ENCODE data around the gene FEN1. TPM values are rescaled to one million over a fixed set of nuclear protein-coding genes. Genes with fewer than 3 reads are reported as not detected.

The FEN1 gene
- total and polyA plus RNA-seq, 2 of the 13 experiments (the other 11 are each of a cell fraction or from before 2014, with no cell fraction given): 12.4 to 102 TPM

DNA sequence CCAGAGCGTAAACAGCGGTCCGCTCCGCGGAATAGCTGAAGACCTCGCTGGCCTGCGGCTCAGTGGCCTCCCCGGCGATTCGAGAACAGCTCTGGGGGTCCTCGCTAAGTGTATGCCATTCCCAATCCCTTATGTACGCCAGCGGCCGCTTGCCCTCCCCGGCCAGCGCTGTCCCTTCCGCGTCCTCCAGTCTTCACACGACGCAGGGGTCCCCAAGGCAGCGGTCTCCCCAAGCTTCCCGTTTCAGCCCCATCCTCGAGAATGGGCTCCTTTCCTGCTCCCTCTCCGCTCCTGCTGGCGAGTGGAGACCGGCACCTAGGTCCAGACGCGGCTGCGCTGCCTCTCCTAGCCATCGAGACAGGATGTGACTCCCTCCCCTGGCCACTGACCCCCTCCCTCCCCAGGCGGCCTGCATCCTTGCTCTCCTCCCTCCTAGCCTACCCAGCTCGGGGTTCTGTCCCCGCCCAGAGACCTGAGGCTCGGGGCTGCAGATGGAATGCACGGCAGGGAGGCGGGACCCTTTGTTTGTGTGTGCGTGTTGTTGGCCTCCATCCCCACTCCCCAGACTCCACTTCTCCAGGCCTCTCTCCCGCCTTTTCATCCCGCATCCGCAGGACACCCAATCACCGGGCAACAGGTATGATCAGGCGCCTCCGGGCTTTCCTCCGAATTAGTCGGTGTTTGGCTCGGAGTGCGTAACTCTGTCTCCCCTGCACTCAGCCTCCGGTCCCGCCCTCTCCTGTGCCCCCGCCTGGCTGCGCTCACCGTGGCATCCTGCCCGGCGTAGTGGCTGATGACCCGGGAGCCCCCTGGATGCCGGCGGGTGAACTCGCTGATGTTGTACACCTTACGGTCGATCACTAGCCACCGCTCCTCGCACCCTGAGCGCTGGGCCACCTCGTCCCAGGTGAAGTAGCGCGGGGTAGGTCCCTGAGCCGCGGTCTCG, 23.4 kb downstream of the FEN1 start (continued):
- TF ChIP-seq ZNF709 (CRISPR knock-in tag; IDR thresholded peaks at IDR 0.05) (no peak), EED (CRISPR knock-in tag; IDR thresholded peaks at IDR 0.05) (no peak), KLF11 (CRISPR knock-in tag; IDR thresholded peaks at IDR 0.05) (no peak), MBD4 (IDR thresholded peaks at IDR 0.05; ENCODE audit: borderline replicate concordance, low read length) (no peak), PAWR (CRISPR knock-in tag; IDR thresholded peaks at IDR 0.05; ENCODE audit: borderline replicate concordance) (no peak; the same call in 1 of the 2 replicates), ZNF746 (CRISPR knock-in tag; IDR thresholded peaks at IDR 0.05) (no peak; the same call in 1 of the 2 replicates), DNMT3B (CRISPR knock-in tag; conservative IDR thresholded peaks at IDR 0.05) (no peak), NFIB (CRISPR knock-in tag; IDR thresholded peaks at IDR 0.05; ENCODE audit: borderline replicate concordance) (no peak), ZBTB21 (CRISPR knock-in tag; IDR thresholded peaks at IDR 0.05) (no peak), ZNF616 (CRISPR knock-in tag; IDR thresholded peaks at IDR 0.05; ENCODE audit: low read depth) (no peak; the same call in 1 of the 2 replicates), PITX1 (CRISPR knock-in tag; IDR thresholded peaks at IDR 0.05) (no peak), IKZF1 (IDR thresholded peaks at IDR 0.05) (no peak), BRD4 (CRISPR knock-in tag; IDR thresholded peaks at IDR 0.05) (peak; percentile 49; the same call in 1 of the 2 replicates)
- TF ChIP-seq, protein P1, sequence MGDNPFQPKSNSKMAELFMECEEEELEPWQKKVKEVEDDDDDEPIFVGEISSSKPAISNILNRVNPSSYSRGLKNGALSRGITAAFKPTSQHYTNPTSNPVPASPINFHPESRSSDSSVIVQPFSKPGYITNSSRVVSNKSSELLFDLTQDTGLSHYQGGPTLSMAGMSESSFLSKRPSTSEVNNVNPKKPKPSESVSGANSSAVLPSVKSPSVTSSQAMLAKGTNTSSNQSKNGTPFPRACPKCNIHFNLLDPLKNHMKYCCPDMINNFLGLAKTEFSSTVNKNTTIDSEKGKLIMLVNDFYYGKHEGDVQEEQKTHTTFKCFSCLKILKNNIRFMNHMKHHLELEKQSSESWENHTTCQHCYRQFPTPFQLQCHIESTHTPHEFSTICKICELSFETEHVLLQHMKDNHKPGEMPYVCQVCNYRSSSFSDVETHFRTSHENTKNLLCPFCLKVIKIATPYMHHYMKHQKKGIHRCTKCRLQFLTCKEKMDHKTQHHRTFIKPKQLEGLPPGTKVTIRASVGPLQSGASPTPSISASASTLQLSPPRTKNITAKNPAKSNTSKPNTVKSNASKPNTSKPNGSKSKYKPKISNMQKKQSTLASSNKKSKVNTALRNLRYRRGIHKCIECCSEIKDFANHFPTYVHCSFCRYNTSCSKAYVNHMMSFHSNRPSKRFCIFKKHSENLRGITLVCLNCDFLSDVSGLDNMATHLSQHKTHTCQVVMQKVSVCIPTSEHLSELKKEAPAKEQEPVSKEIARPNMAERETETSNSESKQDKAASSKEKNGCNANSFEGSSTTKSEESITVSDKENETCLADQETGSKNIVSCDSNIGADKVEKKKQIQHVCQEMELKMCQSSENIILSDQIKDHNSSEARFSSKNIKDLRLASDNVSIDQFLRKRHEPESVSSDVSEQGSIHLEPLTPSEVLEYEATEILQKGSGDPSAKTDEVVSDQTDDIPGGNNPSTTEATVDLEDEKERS (CRISPR knock-in tag; IDR thresholded peaks at IDR 0.05): no peak
- TF ChIP-seq, protein P2, sequence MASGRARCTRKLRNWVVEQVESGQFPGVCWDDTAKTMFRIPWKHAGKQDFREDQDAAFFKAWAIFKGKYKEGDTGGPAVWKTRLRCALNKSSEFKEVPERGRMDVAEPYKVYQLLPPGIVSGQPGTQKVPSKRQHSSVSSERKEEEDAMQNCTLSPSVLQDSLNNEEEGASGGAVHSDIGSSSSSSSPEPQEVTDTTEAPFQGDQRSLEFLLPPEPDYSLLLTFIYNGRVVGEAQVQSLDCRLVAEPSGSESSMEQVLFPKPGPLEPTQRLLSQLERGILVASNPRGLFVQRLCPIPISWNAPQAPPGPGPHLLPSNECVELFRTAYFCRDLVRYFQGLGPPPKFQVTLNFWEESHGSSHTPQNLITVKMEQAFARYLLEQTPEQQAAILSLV (CRISPR knock-in tag; IDR thresholded peaks at IDR 0.05; ENCODE audit: borderline replicate concordance): no peak
- TF ChIP-seq, protein P3, sequence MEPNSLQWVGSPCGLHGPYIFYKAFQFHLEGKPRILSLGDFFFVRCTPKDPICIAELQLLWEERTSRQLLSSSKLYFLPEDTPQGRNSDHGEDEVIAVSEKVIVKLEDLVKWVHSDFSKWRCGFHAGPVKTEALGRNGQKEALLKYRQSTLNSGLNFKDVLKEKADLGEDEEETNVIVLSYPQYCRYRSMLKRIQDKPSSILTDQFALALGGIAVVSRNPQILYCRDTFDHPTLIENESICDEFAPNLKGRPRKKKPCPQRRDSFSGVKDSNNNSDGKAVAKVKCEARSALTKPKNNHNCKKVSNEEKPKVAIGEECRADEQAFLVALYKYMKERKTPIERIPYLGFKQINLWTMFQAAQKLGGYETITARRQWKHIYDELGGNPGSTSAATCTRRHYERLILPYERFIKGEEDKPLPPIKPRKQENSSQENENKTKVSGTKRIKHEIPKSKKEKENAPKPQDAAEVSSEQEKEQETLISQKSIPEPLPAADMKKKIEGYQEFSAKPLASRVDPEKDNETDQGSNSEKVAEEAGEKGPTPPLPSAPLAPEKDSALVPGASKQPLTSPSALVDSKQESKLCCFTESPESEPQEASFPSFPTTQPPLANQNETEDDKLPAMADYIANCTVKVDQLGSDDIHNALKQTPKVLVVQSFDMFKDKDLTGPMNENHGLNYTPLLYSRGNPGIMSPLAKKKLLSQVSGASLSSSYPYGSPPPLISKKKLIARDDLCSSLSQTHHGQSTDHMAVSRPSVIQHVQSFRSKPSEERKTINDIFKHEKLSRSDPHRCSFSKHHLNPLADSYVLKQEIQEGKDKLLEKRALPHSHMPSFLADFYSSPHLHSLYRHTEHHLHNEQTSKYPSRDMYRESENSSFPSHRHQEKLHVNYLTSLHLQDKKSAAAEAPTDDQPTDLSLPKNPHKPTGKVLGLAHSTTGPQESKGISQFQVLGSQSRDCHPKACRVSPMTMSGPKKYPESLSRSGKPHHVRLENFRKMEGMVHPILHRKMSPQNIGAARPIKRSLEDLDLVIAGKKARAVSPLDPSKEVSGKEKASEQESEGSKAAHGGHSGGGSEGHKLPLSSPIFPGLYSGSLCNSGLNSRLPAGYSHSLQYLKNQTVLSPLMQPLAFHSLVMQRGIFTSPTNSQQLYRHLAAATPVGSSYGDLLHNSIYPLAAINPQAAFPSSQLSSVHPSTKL (CRISPR knock-in tag; IDR thresholded peaks at IDR 0.05): no peak
- TF ChIP-seq, protein P4, sequence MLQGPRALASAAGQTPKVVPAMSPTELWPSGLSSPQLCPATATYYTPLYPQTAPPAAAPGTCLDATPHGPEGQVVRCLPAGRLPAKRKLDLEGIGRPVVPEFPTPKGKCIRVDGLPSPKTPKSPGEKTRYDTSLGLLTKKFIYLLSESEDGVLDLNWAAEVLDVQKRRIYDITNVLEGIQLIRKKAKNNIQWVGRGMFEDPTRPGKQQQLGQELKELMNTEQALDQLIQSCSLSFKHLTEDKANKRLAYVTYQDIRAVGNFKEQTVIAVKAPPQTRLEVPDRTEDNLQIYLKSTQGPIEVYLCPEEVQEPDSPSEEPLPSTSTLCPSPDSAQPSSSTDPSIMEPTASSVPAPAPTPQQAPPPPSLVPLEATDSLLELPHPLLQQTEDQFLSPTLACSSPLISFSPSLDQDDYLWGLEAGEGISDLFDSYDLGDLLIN (CRISPR knock-in tag; IDR thresholded peaks at IDR 0.05; ENCODE audit: borderline replicate concordance): no peak
- TF ChIP-seq, protein P5, sequence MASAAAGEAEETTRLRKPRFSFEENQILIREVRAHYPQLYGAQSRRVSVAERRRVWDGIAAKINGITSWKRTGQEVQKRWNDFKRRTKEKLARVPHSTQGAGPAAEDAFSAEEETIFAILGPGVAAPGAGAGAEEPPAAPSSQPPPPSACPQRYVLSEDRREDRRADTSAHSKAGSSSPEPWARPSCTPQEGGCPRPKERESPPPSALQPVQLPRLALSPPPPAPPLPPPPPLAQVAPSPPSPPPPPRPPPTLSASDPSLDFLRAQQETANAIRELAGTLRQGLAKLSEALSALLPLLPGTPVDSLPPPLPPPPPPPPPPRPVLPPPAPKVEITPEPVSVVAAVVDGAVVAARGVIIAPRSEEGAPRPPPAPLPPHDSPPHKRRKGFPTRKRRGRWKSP (CRISPR knock-in tag; IDR thresholded peaks at IDR 0.05): 0 out of 2 replicates have a peak, but pooled peaks have one; percentile 2
